ENCODE results near the gene FRMPD2.

Gene FRMPD2

DNA sequence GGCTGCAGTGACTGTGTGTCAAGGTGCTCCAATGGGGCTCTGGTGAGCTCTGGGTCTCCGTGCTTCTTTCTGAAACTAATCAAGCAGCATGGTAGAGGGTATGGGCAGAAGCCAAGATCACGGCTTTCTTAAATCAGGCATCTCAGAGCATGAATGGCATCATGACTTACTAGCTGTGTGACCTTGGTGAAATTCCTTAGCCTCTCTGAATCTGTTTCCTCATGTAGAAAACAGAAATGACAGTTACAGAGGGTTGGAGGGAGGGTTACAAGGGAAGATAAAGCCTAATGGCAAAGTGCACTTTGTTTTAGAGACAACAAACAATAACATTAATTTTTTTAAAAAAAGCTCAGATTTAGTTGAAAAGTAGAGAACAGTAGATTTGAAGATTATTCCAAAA, 34.9 kb downstream of the FRMPD2 start:
- Histone ChIP-seq H3K9ac (ENCODE audit: low read depth, low read length) (no peak overlapping the region), H3K9me3 (ENCODE audit: control insufficient read depth, insufficient read depth, low read length) (no peaks in the 10 kb centered on the region), H3K4me1 (ENCODE audit: insufficient read depth, low read length) (peaks cover 13% of the 10 kb centered on the region; the same call in 1 of the 2 replicates), H3K36me3 (ENCODE audit: insufficient read depth, low read length) (no peaks in the 10 kb centered on the region)

DNA sequence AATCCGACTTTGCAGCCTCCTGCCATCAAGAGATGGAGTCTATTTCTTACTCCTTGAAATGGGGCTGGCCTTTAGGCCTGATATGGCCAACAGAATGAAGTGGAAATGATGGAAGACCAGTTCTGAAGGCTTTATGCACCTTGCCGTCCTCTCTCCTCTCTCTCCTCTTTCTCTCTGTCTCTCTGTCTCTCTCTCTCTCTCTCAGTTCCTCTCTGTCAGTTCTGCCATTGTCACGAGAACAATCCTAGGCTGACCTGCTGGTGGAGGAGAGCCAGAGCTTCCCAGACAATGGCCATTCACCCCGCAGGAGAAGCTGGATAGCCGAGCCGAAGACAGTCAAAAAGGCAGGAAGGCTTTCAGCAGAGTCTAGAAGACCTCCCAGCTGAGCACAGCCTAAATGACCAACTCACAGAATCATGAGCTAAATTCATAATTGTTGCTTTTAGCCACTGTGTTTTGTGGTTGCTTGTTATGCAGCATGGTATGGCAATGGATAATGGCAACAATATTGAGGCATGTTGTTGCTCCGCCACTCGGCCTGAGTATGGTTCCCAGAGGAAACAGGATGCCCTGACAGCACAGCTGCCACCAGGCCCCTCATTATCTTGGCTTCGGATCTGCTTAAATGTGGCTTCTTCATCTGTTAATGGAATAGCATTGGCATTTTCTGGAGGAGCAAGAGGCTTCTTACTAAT, 35.5 kb downstream of the FRMPD2 start:
- Histone ChIP-seq H3K36me3 (ENCODE audit: insufficient read depth, low read length) (no peaks in the 10 kb centered on the region), H3K4me1 (ENCODE audit: insufficient read depth, low read length) (peaks cover 13% of the 10 kb centered on the region; the same call in 1 of the 2 replicates), H3K9ac (ENCODE audit: low read depth, low read length) (no peak overlapping the region), H3K9me3 (ENCODE audit: control insufficient read depth, insufficient read depth, low read length) (no peaks in the 10 kb centered on the region)

DNA sequence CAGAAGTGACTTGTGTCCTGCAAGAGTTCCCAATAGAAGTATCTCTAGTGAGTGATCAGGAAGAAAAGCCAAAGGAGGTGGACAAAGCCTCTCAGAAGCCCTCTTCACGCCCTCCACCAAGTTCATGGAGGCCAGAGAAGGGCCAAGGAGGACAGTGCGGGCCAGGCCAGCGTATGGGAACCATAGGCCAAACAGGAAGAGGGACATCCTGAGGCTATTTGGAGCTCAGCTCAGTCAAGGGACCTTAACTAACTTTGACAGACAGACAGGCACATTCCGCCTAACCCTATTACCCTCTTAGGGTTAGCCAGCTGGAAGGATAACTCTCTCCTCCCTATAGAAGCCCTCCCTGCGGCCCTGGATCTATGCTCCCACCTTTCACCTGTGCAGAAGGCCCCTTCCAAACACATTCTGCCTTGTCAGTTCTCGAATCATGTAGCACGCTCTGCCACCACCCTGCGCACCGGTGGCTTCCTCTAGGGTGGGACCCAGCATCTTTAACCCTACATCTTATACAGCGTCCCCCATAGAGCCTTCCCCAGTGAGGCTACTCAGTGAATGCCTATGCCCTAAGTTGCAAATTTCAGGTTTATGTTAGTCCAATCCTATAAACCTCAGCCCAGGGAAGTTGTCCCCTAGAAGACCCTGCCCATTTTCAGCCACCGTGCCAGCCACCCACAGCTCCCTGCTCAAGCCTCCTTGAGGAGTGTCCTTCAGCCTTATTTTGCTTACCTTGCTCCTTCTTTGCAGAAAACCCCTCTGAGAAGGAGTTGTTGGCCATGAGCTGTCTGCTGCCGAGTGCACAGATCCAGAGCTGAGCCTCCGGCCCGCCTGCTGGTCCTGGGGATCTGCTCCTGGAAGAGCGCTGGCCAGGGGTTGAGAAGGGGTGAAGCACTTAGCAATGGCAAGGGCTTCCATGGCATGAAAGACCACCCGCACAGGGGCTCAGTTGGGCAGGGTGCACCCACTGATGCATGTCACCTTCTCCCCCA, 36.9 kb downstream of the FRMPD2 start:
- H3K9ac ChIP-seq (ENCODE audit: low read depth, low read length) = no peak overlapping the region
- no peaks in the 10 kb centered on the region for H3K9me3 ChIP-seq (ENCODE audit: control insufficient read depth, insufficient read depth, low read length)
- H3K36me3 ChIP-seq (ENCODE audit: insufficient read depth, low read length) = no peaks in the 10 kb centered on the region
- 0 out of 2 replicates have a peak, but pooled peaks cover 8% of the 10 kb centered on the region for H3K4me1 ChIP-seq (ENCODE audit: insufficient read depth, low read length)

DNA sequence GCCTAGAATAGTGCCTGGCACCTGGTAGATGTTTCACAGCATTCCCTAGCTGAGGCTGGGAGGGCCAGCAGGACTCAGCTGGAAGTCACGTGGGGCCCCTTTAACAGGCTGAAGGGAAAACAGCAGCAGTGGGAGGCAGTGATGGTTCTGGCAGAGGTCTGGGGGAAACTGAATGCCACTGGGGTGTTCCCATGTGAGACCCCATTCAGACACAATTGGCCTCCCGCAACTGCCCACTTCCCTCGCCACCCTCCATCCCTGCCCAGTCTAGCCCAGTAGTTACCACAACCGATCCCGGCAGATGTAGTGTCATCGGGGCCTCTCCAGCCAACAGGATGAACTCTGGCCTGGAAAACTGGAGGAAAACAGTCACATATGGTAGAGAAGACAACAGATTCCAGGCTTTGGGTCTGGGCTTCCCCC, 38.3 kb downstream of the FRMPD2 start:
- Histone ChIP-seq H3K9ac (ENCODE audit: low read depth, low read length) (no peak overlapping the region), H3K36me3 (ENCODE audit: insufficient read depth, low read length) (no peaks in the 10 kb centered on the region), H3K9me3 (ENCODE audit: control insufficient read depth, insufficient read depth, low read length) (no peaks in the 10 kb centered on the region), H3K4me1 (ENCODE audit: insufficient read depth, low read length) (0 out of 2 replicates have a peak, but pooled peaks cover 8% of the 10 kb centered on the region)

DNA sequence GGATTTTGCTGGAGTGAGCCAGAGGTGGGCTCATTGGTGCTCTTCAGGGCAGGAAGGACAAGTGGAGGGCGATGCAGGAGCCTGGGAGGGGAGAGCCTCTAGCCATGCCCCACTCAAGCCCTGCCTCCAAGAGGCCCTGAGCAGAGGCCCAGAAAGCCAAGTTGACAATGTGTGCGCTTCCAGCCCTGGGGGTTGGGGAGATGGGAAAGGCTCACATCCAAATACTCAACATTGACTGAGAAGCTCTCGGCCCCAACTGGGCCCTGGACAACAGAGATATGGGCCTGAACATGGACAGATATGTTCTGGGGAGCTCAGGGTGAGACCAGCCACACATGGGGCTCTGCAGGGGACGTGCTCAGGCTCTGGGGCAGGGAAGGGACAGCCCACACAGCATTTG, 39.0 kb downstream of the FRMPD2 start:
- H3K9me3 ChIP-seq (ENCODE audit: control insufficient read depth, insufficient read depth, low read length) = no peaks in the 10 kb centered on the region
- H3K36me3 ChIP-seq (ENCODE audit: insufficient read depth, low read length) = no peaks in the 10 kb centered on the region
- H3K4me1 ChIP-seq (ENCODE audit: insufficient read depth, low read length) = 0 out of 2 replicates have a peak, but pooled peaks cover 8% of the 10 kb centered on the region
- no peak overlapping the region for H3K9ac ChIP-seq (ENCODE audit: low read depth, low read length)

DNA sequence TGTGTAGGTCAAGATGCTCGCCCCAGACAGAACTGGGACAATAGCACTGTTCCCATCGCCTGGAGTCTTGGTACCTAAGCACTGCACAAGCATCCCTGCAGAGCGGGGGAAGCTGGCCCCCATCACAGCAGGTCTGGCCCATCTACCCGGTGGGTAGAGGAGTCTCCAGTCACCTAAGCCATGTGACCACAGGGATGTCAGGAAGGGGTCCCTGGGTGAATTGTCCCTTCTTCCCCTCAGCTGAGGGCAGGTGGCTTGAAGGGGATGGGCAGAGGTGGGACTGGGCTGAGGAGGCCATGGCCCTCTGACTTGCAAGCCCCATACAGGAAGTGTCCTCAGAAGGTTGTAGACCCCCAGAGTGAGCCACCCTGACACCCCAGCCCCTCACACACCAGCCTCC, 39.7 kb downstream of the FRMPD2 start:
- no peaks in the 10 kb centered on the region for H3K36me3 ChIP-seq (ENCODE audit: insufficient read depth, low read length)
- 0 out of 2 replicates have a peak, but pooled peaks cover 8% of the 10 kb centered on the region for H3K4me1 ChIP-seq (ENCODE audit: insufficient read depth, low read length)
- no peak overlapping the region for H3K9ac ChIP-seq (ENCODE audit: low read depth, low read length)
- no peaks in the 10 kb centered on the region for H3K9me3 ChIP-seq (ENCODE audit: control insufficient read depth, insufficient read depth, low read length)

DNA sequence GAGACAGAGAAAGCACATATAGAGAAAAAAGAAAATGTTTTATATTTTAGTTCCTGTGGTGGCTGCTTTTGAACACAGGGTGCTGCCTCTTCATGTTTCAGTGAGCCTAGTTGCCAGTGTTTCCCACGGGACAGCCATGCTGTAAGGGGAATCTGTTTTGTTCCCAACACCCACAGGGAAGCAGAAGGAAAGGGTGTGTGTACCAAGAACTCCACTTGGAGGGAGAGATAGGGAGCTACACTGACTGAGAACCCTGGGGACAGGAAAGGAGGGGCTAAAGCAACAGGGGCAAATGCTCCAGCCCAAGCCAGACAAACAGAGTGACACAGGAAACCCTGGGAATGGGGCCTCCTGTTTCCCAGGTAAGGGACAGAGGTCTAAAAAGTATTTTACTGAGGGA, 40.2 kb downstream of the FRMPD2 start:
- Histone ChIP-seq H3K36me3 (ENCODE audit: insufficient read depth, low read length) (no peaks in the 10 kb centered on the region), H3K9me3 (ENCODE audit: control insufficient read depth, insufficient read depth, low read length) (no peaks in the 10 kb centered on the region), H3K4me1 (ENCODE audit: insufficient read depth, low read length) (0 out of 2 replicates have a peak, but pooled peaks cover 8% of the 10 kb centered on the region), H3K9ac (ENCODE audit: low read depth, low read length) (no peak overlapping the region)

DNA sequence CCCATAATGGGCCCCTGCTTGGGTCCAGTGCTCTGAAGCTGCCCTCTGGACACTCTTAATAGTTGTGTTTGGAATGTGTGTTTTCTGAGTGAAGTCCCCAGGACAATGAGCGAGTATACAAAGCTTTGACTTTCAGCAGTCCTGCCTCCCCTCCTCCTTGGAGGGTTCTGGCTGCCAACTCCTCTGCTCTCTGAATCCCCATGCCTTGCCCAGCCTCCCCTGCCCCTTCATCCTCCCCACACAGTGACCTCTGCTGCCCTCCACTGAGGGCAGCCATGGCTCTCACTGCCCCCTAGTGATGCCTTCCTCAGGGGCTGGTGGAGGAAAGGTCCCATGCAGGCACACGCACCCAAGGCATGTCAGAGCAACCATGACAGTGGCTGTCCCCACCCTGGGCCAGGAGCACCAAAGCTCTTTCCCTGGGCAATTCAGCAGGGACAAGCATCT, 40.9 kb downstream of the FRMPD2 start:
- no peaks in the 10 kb centered on the region for H3K9me3 ChIP-seq (ENCODE audit: control insufficient read depth, insufficient read depth, low read length)
- no peak overlapping the region for H3K9ac ChIP-seq (ENCODE audit: low read depth, low read length)
- H3K36me3 ChIP-seq (ENCODE audit: insufficient read depth, low read length) = no peaks in the 10 kb centered on the region
- 0 out of 2 replicates have a peak, but pooled peaks cover 8% of the 10 kb centered on the region for H3K4me1 ChIP-seq (ENCODE audit: insufficient read depth, low read length)

DNA sequence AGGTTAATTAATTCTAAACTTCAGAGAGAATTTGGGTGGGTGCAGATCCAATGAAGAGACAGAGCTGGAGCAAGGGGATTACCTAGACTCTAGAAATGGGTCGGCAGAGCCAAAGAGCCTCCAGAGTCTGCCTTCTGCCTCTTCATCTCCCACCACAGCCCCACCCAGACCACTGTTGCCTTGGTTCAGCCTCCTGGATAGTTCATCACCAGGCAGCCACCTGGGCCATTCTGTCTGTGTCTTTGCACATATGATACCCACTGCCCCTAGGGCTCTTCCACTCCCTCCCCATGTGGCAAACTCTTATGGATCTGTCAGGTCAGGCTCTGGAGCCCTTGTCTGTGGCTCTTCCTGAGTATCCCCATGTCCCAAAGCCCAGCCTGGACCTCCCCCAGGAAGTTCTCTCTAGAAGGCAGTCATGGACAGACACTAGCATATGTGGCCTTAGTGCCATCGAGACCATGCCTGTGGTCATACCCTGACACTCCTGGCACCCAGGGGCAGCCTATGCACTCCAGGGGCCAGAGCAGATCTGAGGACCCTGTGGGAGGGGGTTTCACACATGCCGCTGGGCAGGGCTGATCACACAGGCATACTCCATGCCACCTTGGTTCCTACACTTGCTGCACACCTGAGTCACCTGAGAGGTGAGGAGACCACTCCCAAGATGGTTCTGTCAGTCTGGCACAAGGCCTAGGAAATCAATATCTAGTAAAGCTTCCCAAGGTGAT, 41.6 kb downstream of the FRMPD2 start:
- Histone ChIP-seq H3K9ac (ENCODE audit: low read depth, low read length) (no peak overlapping the region), H3K4me1 (ENCODE audit: insufficient read depth, low read length) (0 out of 2 replicates have a peak, but pooled peaks cover 8% of the 10 kb centered on the region), H3K9me3 (ENCODE audit: control insufficient read depth, insufficient read depth, low read length) (no peaks in the 10 kb centered on the region)

DNA sequence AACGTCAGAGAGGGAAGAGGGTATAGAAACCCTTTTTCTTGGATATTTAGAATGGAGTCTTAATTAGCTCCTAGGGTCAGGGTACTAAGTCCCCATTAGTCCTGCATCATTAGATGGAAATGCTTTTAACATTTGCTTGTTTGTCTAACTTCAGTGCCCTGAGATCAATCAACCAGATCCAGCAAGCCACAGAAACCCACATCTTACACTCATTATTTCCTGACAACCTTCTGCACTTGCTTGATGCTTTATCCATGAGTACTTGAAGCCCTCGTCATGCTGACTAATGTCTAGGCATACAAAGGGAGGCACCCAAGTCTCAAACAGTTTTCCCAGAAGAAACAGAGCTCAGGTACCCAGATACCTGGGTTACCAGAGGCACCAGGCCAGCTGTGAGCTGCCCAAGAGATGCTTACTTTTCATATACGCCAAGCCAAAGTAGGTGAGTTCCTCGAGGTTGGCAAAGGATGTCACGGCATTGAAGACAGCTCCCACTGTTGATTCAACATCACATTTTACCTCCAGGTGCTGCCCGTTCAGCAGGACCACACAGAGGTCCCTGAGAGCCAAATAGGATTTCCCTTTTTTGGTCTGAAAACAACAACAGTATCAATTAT, 42.7 kb downstream of the FRMPD2 start:
- H3K9ac ChIP-seq (ENCODE audit: low read depth, low read length) = no peak overlapping the region
- no peaks in the 10 kb centered on the region for H3K9me3 ChIP-seq (ENCODE audit: control insufficient read depth, insufficient read depth, low read length)
- H3K36me3 ChIP-seq (ENCODE audit: insufficient read depth, low read length) = no peaks in the 10 kb centered on the region

More for the DNA sequence above, 41.6 kb downstream of the FRMPD2 start:
- H3K36me3 ChIP-seq (ENCODE audit: insufficient read depth, low read length) = no peaks in the 10 kb centered on the region

DNA sequence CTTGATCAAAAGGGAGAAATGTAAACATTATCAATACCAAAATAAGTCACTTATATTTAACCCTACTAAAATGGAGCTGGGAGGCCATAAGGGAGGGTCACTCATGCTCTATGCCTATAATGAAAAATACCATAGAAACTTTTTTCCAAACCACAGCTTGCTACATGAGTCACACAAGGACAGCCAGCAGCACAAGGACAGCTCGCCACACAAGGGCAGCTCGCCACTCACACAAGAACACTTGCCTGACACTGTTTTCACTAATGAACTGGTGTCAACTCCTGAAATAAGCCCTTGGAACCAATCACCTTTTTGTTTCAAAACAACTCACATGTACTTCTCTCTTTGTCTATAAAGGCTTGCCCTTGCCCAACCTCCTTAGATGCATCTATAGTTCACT, 43.3 kb downstream of the FRMPD2 start:
- Histone ChIP-seq H3K36me3 (ENCODE audit: insufficient read depth, low read length) (no peaks in the 10 kb centered on the region), H3K9me3 (ENCODE audit: control insufficient read depth, insufficient read depth, low read length) (no peaks in the 10 kb centered on the region), H3K9ac (ENCODE audit: low read depth, low read length) (no peak overlapping the region)

More for the DNA sequence above, 42.7 kb downstream of the FRMPD2 start:
- H3K4me1 ChIP-seq (ENCODE audit: insufficient read depth, low read length) = 0 out of 2 replicates have a peak, but pooled peaks cover 8% of the 10 kb centered on the region

GRCh38 chr10:48227213-48227612, 47.3 kb downstream of the FRMPD2 start:
- no peaks in the 10 kb centered on the region for H3K9me3 ChIP-seq (ENCODE audit: control insufficient read depth, insufficient read depth, low read length)
- 0 out of 2 replicates have a peak, but pooled peaks cover 9% of the 10 kb centered on the region for H3K4me1 ChIP-seq (ENCODE audit: insufficient read depth, low read length)
- H3K36me3 ChIP-seq (ENCODE audit: insufficient read depth, low read length) = no peaks in the 10 kb centered on the region
- H3K9ac ChIP-seq (ENCODE audit: low read depth, low read length) = no peak overlapping the region

More for the DNA sequence above, 43.3 kb downstream of the FRMPD2 start:
- 0 out of 2 replicates have a peak, but pooled peaks cover 6% of the 10 kb centered on the region for H3K4me1 ChIP-seq (ENCODE audit: insufficient read depth, low read length)

- Histone ChIP-seq H3K36me3 (ENCODE audit: insufficient read depth, low read length) (no peaks in the 10 kb centered on the region), H3K4me1 (ENCODE audit: insufficient read depth, low read length) (0 out of 2 replicates have a peak, but pooled peaks cover 9% of the 10 kb centered on the region)
These were observed 49.4 kb downstream of the FRMPD2 start for GRCh38 chr10:48224979-48225560.

More at GRCh38 chr10:48224979-48225560, 49.4 kb downstream of the FRMPD2 start:
- H3K9ac ChIP-seq (ENCODE audit: low read depth, low read length) = no peak overlapping the region
- no peaks in the 10 kb centered on the region for H3K9me3 ChIP-seq (ENCODE audit: control insufficient read depth, insufficient read depth, low read length)

Data from ES-I3 (cell line).